H9 (cell line): ENCODE data around the gene SLC8B1. TPM values are rescaled to one million over a fixed set of nuclear protein-coding genes. Genes with fewer than 3 reads are reported as not detected.

Experiments
- DNase-seq: peaks from one replicate; pipeline ENCODE4 v3.0.0-alpha.2; 2017
- H2AFZ ChIP-seq: one replicate; pipeline ENCODE4 v1.6.1; 2013; ENCODE audit warnings: mild to moderate bottlenecking, low read length, control low read depth, moderate library complexity
- H2AK5ac ChIP-seq: 2 replicates; pipeline ENCODE4 v1.6.1; 2013; ENCODE audit warnings: low read length, control low read depth, mixed read lengths; ENCODE audit not compliant: insufficient read length
- H2BK120ac ChIP-seq: one replicate; pipeline ENCODE4 v1.6.1; 2013; ENCODE audit warnings: low read depth, mild to moderate bottlenecking, low read length, control low read depth, inconsistent platforms; ENCODE audit not compliant: poor library complexity, severe bottlenecking
- H2BK12ac ChIP-seq: 2 replicates; pipeline ENCODE4 v1.6.1; 2013; ENCODE audit warnings: low read length, control low read depth, mixed read lengths, low read depth; ENCODE audit not compliant: insufficient read length
- H2BK15ac ChIP-seq: 2 replicates; pipeline ENCODE4 v1.6.1; 2013; ENCODE audit warnings: low read depth, low read length, control low read depth
- H2BK20ac ChIP-seq: one replicate; pipeline ENCODE4 v1.6.1; 2013; ENCODE audit warnings: low read depth, mild to moderate bottlenecking, low read length, control low read depth, inconsistent platforms; ENCODE audit not compliant: poor library complexity, severe bottlenecking
- H2BK5ac ChIP-seq: 2 replicates; pipeline ENCODE4 v1.6.1; 2013; ENCODE audit warnings: low read length, control low read depth, mixed read lengths; ENCODE audit not compliant: insufficient read length
- H3K14ac ChIP-seq: 2 replicates; pipeline ENCODE4 v1.6.1; 2013; ENCODE audit warnings: low read length, control low read depth; ENCODE audit not compliant: insufficient read depth
- H3K18ac ChIP-seq: 2 replicates; pipeline ENCODE4 v1.6.1; 2013; ENCODE audit warnings: low read depth, mild to moderate bottlenecking, mixed read lengths, low read length, control low read depth; ENCODE audit not compliant: insufficient read length
- H3K23ac ChIP-seq: 2 replicates; pipeline ENCODE4 v1.6.1; 2013; ENCODE audit warnings: low read length, control low read depth, mixed read lengths, low read depth; ENCODE audit not compliant: insufficient read length
- H3K23me2 ChIP-seq: 2 replicates; pipeline ENCODE4 v1.6.1; 2013; ENCODE audit warnings: low read depth, mild to moderate bottlenecking, mixed read lengths, low read length, control low read depth; ENCODE audit not compliant: insufficient read length, poor library complexity, severe bottlenecking
- H3K27ac ChIP-seq: 2 replicates; pipeline ENCODE4 v1.5.1; 2013; ENCODE audit warnings: low read length, control low read depth, mixed read lengths, low read depth; ENCODE audit not compliant: insufficient read length
- H3K27me3 ChIP-seq: 2 replicates; pipeline ENCODE4 v1.6.1; 2013; ENCODE audit warnings: low read length, control low read depth, inconsistent platforms; ENCODE audit not compliant: insufficient read depth
- H3K4ac ChIP-seq: 2 replicates; pipeline ENCODE4 v1.6.1; 2013; ENCODE audit warnings: low read depth, mild to moderate bottlenecking, control low read depth, inconsistent platforms, low read length, moderate library complexity
- H3K4me1 ChIP-seq: 2 replicates; pipeline ENCODE4 v1.6.1; 2013; ENCODE audit warnings: low read length, control low read depth, inconsistent platforms; ENCODE audit not compliant: insufficient read depth
- H3K4me2 ChIP-seq: 2 replicates; pipeline ENCODE4 v1.6.1; 2013; ENCODE audit warnings: low read length, control low read depth, mixed read lengths; ENCODE audit not compliant: insufficient read length, insufficient read depth
- H3K56ac ChIP-seq: 2 replicates; pipeline ENCODE4 v1.6.1; 2013; ENCODE audit warnings: low read depth, mild to moderate bottlenecking, mixed read lengths, low read length, control low read depth; ENCODE audit not compliant: insufficient read length
- H3K79me1 ChIP-seq: 2 replicates; pipeline ENCODE4 v1.6.1; 2013; ENCODE audit warnings: low read depth, mild to moderate bottlenecking, moderate library complexity, low read length, control low read depth, inconsistent platforms; ENCODE audit not compliant: insufficient read depth, poor library complexity, severe bottlenecking
- H3K79me2 ChIP-seq: 2 replicates; pipeline ENCODE4 v1.6.1; 2013; ENCODE audit warnings: low read length, control low read depth, inconsistent platforms; ENCODE audit not compliant: insufficient read depth
- H3K9ac ChIP-seq: 2 replicates; pipeline ENCODE4 v1.6.1; 2013; ENCODE audit warnings: low read length, control low read depth, mixed read lengths; ENCODE audit not compliant: insufficient read length; ENCODE audit errors: extremely low read depth
- H3K9me3 ChIP-seq: one replicate; pipeline ENCODE4 v1.6.1; 2013; ENCODE audit warnings: low read depth, low read length, inconsistent platforms; ENCODE audit not compliant: control insufficient read depth
- H3T11ph ChIP-seq: one replicate; pipeline ENCODE4 v1.6.1; 2013; ENCODE audit warnings: mild to moderate bottlenecking, low read length, control low read depth, inconsistent platforms
- H4K20me1 ChIP-seq: one replicate; pipeline ENCODE4 v1.6.1; 2013; ENCODE audit not compliant: control insufficient read depth, insufficient read length, insufficient read depth
- H4K5ac ChIP-seq: 2 replicates; pipeline ENCODE4 v1.6.1; 2013; ENCODE audit warnings: low read depth, mild to moderate bottlenecking, mixed read lengths, low read length, control low read depth; ENCODE audit not compliant: insufficient read length
- H4K8ac ChIP-seq: replicated peaks from 2 replicates; pipeline ENCODE4 v1.6.1; 2013; ENCODE audit warnings: low read length, control low read depth, mixed read lengths, low read depth; ENCODE audit not compliant: insufficient read length
- H4K91ac ChIP-seq: 2 replicates; pipeline ENCODE4 v1.6.1; 2013; ENCODE audit warnings: low read depth, mild to moderate bottlenecking, moderate library complexity, mixed read lengths, low read length, control low read depth; ENCODE audit not compliant: insufficient read length
- H3K27ac Mint-ChIP-seq, 3 experiments: 2 replicates in 2 of 3; 3 replicates in 1 of 3; pipeline ENCODE4 v1.8.0; 2020 to 2021; ENCODE audit warnings: mixed read lengths in 3 of 3, mild to moderate bottlenecking in 1 of 3, moderate library complexity in 1 of 3
- H3K27me3 Mint-ChIP-seq: 2 replicates; pipeline ENCODE4 v1.8.0; 2021; ENCODE audit warnings: low read depth, mild to moderate bottlenecking, moderate library complexity, mixed read lengths
- H3K36me3 Mint-ChIP-seq, 3 experiments: 2 replicates in 2 of 3; 3 replicates in 1 of 3; pipeline ENCODE4 v1.8.0; 2020 to 2021; ENCODE audit warnings: low read depth in 3 of 3, mixed read lengths in 3 of 3; ENCODE audit not compliant: insufficient read depth in 1 of 3
- H3K4me1 Mint-ChIP-seq, 2 experiments: 2 replicates each; pipeline ENCODE4 v1.8.0; 2020; ENCODE audit warnings: mixed read lengths in 2 of 2
- H3K4me3 Mint-ChIP-seq, 2 experiments: 2 replicates in 1 of 2; 3 replicates in 1 of 2; pipeline ENCODE4 v1.8.0; 2020 to 2021; ENCODE audit warnings: mild to moderate bottlenecking in 2 of 2, mixed read lengths in 2 of 2, moderate library complexity in 1 of 2
- H3K9me3 Mint-ChIP-seq, 2 experiments: 2 replicates in 1 of 2; 3 replicates in 1 of 2; pipeline ENCODE4 v1.8.0; 2020; ENCODE audit warnings: mild to moderate bottlenecking in 2 of 2, mixed read lengths in 2 of 2, moderate library complexity in 1 of 2
- CTCF ChIP-seq: fragments of 200-600 bp; sonication (generic); conservative IDR thresholded peaks from 3 replicates; pipeline ENCODE4 v1.8.0; 2021; ENCODE audit warnings: antibody characterized with exemption, mild to moderate bottlenecking
- WGBS: extraction: QIAGEN DNeasy Blood & Tissue Kit; methylation state at CpG from one replicate; pipeline ENCODE4 v1.1.7; 2013; ENCODE audit warnings: missing lambda C conversion rate, low lambda C conversion rate, mixed read lengths; ENCODE audit not compliant: insufficient read length; ENCODE audit errors: extremely low coverage; 5-methylcytosine and 5-hydroxymethylcytosine counted together
- total RNA-seq: library from RNA; stranded (reverse); gene quantifications from 2 replicates; pipeline ENCODE4 v1.2.1, GENCODE V29; 2021

SLC8B1 gene
- total RNA-seq, 1 experiment from 2014 or later: 10.4 TPM

DNA sequence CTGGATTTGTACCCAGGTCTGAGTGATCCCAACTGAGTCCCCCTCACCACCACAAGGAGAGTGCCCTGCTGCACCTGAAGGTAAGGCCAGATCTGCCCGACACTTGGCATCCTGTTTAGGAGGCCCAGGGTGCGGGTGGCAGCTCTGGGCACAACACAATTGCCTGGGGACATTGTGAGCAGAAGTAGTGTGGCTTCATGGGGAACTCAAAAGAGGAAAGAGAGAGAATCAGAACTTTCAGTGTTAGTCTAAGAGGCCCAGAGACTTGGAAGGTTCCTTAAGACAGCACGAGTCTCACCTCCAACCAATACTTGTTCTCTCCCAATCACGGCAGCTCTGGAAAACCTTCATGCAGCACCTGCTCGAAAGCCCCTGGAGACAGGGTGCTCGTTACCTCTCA, 6.6 kb upstream of the SLC8B1 start:
- Histone ChIP-seq H3K4me1 (no peaks in the 10 kb centered on the region), H3K27me3 (no peaks in the 10 kb centered on the region), H2AK5ac (no peak overlapping the region), H2BK20ac (no peak overlapping the region), H2BK120ac (no peak overlapping the region), H4K8ac (no peak overlapping the region), H3K79me1 (no peaks in the 10 kb centered on the region), H3K56ac (no peak overlapping the region), H3K9me3 (no peaks in the 10 kb centered on the region), H3K4me2 (no peak overlapping the region), H3K14ac (no peak overlapping the region), H3T11ph (no peak overlapping the region), H2AFZ (no peak overlapping the region), H3K79me2 (no peaks in the 10 kb centered on the region), H4K20me1 (no peaks in the 10 kb centered on the region), H4K91ac (no peak overlapping the region), H3K4ac (no peak overlapping the region), H3K23ac (no peak overlapping the region), H3K27ac (no peak overlapping the region), H2BK12ac (no peak overlapping the region), H3K23me2 (no peaks in the 10 kb centered on the region), H2BK5ac (no peak overlapping the region), H2BK15ac (no peak overlapping the region), H3K18ac (no peak overlapping the region), H4K5ac (no peak overlapping the region), H3K9ac (no peak overlapping the region)
- WGBS: no CpG with 5 or more reads among the region's 6 CpGs
- Mint-ChIP-seq H3K36me3 (no peaks in the 10 kb centered on the region), H3K9me3 (no peaks in the 10 kb centered on the region), H3K4me1 (peaks cover 9 to 11% of the 10 kb centered on the region in 2 experiments), H3K4me3 (no peak overlapping the region), H3K27ac (no peak overlapping the region; a peak in 1 of 7 replicates), H3K27me3 (peaks cover 8% of the 10 kb centered on the region)
- no peak for TF ChIP-seq CTCF
- no peak for DNase-seq
